ENCODE results near the gene COLEC12. TPM values are rescaled to one million over a fixed set of nuclear protein-coding genes. Genes with fewer than 3 reads are reported as not detected.

Gene COLEC12
- total and polyA plus RNA-seq, 10 of the 15 experiments (the other 5 are each of a cell fraction or from before 2014, with no cell fraction given) = 0.04 to 0.05 TPM; not detected in 8

- no peaks in the 10 kb centered on the region for H3K36me3 ChIP-seq (ENCODE audit: control insufficient read depth in 2 of 2, insufficient read depth in 2 of 2, low read length in 1 of 2)
- H3K27ac ChIP-seq (ENCODE audit: control insufficient read depth, insufficient read depth) = no peak overlapping the region
- DNase-seq (ENCODE audit: low read depth, low spot score) = no peak
- RAD21 ChIA-PET (ENCODE audit: unreplicated experiment) = no interaction called here
- no peaks in the 10 kb centered on the region for H3K9me3 ChIP-seq (replicated peaks; ENCODE audit: control insufficient read depth, insufficient read depth, low read length)
- FAIRE-seq = no peak
- intact Hi-C loops (cut with micrococcal nuclease; ENCODE audit: unreplicated experiment) (no loop called here), in situ Hi-C loops (cut with MboI) (no loop called here)
- H3K4me1 ChIP-seq (ENCODE audit: control insufficient read depth, insufficient read depth, low read length) = no peaks in the 10 kb centered on the region
- H3K4me3 ChIP-seq = no peak overlapping the region
- TF ChIP-seq CBFB (IDR thresholded peaks at IDR 0.05; ENCODE audit: low read depth) = no peak
- TF ChIP-seq ATF7 (IDR thresholded peaks at IDR 0.05; ENCODE audit: low read depth) = peak; percentile 72
- SMC1A ChIA-PET (ENCODE audit: uncharacterized antibody, unreplicated experiment) = no interaction called here
- no peak overlapping the region for H2AFZ ChIP-seq (ENCODE audit: control insufficient read depth, low read depth, low read length)
- no peak overlapping the region for H3K4me2 ChIP-seq (ENCODE audit: control insufficient read depth, insufficient read depth)
- WGBS (ENCODE audit: insufficient coverage, insufficient replicate concordance, low lambda C conversion rate, missing lambda C conversion rate) = 43% methylated on average over 2 of the region's 2 CpGs
- no TSS peak for BruUV-seq (replicated peaks)
- H3K27me3 ChIP-seq (replicated peaks in 1 of 2; ENCODE audit: control insufficient read depth in 2 of 2, insufficient read depth in 2 of 2, low read length in 1 of 2) = peaks cover 0 to 2% of the 10 kb centered on the region in 2 experiments; a peak in 1 of 4 replicates
- ATAC-seq = no peak
- H3K9ac ChIP-seq (ENCODE audit: control insufficient read depth, insufficient read depth, low read length) = no peak overlapping the region
- POLR2A ChIA-PET = no interaction called here
- CTCF ChIA-PET = interaction anchor here (0.8 kb wide), 1 partner anchor 16 kb away, joined by 3 read pairs; no protein-coding TSS in a partner anchor
- H4K20me1 ChIP-seq (ENCODE audit: control insufficient read depth, insufficient read depth) = no peaks in the 10 kb centered on the region
- no peaks in the 10 kb centered on the region for H3K79me2 ChIP-seq (ENCODE audit: control insufficient read depth, insufficient read depth, low read length)
These were observed 38.7 kb downstream of the COLEC12 start for GRCh38 chr18:461762-462161.

DNA sequence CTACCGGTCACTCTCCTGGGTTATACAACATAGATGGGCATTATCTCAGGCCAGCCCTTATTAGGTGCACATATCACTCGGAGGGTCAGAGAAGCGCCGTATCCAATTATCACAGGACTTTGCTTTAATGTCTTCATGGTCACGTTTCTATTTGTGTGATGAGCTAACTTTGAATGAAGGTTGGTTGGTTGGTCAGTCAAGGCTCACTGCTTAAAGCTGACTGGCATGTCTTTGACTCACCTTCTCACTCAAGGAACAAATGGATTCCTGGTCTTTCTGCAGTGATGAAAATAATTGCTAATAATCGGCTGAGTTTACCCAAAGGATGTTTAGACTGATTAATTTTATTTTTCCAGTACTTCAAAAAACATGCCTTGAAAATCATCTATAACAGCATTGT, 39.7 kb downstream of the COLEC12 start:
- Histone ChIP-seq H3K27me3 (replicated peaks in 1 of 2; ENCODE audit: control insufficient read depth in 2 of 2, insufficient read depth in 2 of 2, low read length in 1 of 2) (peaks cover 0 to 2% of the 10 kb centered on the region in 2 experiments; a peak in 1 of 4 replicates), H3K4me2 (ENCODE audit: control insufficient read depth, insufficient read depth) (no peak overlapping the region), H3K4me1 (ENCODE audit: control insufficient read depth, insufficient read depth, low read length) (no peaks in the 10 kb centered on the region), H3K79me2 (ENCODE audit: control insufficient read depth, insufficient read depth, low read length) (no peaks in the 10 kb centered on the region), H3K4me3 (no peak overlapping the region), H4K20me1 (ENCODE audit: control insufficient read depth, insufficient read depth) (no peaks in the 10 kb centered on the region), H3K36me3 (ENCODE audit: control insufficient read depth in 2 of 2, insufficient read depth in 2 of 2, low read length in 1 of 2) (no peaks in the 10 kb centered on the region), H3K27ac (ENCODE audit: control insufficient read depth, insufficient read depth) (no peak overlapping the region), H2AFZ (ENCODE audit: control insufficient read depth, low read depth, low read length) (no peak overlapping the region), H3K9me3 (replicated peaks; ENCODE audit: control insufficient read depth, insufficient read depth, low read length) (no peaks in the 10 kb centered on the region), H3K9ac (ENCODE audit: control insufficient read depth, insufficient read depth, low read length) (no peak overlapping the region)
- intact Hi-C loops (cut with micrococcal nuclease; ENCODE audit: unreplicated experiment) = no loop called here
- POLR2A ChIA-PET = no interaction called here
- no peak for FAIRE-seq
- no TSS peak for BruUV-seq (replicated peaks)
- WGBS (ENCODE audit: insufficient coverage, insufficient replicate concordance, low lambda C conversion rate, missing lambda C conversion rate) = 54% methylated on average over 5 of the region's 6 CpGs
- in situ Hi-C loops (cut with MboI) = no loop called here
- ATAC-seq = no peak
- RAD21 ChIA-PET (ENCODE audit: unreplicated experiment) = no interaction called here
- DNase-seq (ENCODE audit: low read depth, low spot score) = no peak
- TF ChIP-seq ZSCAN29 (IDR thresholded peaks at IDR 0.05) (no peak), RAD21 (IDR thresholded peaks at IDR 0.05; ENCODE audit: insufficient read depth, low read depth, low read length) (no peak), EP300 (IDR thresholded peaks at IDR 0.05; ENCODE audit: borderline replicate concordance in 1 of 2, control insufficient read depth in 1 of 2, low read depth in 2 of 2, low read length in 2 of 2) (no peak), NR2F1 (conservative IDR thresholded peaks at IDR 0.05) (no peak), STAT3 (IDR thresholded peaks at IDR 0.05; ENCODE audit: low read depth, low read length) (no peak), FOS (IDR thresholded peaks at IDR 0.05; ENCODE audit: borderline replicate concordance, extremely low read depth, insufficient read length) (no peak), SPI1 (IDR thresholded peaks at IDR 0.05; ENCODE audit: borderline replicate concordance, insufficient read depth, low read depth, low read length) (no peak)
- SMC1A ChIA-PET (ENCODE audit: uncharacterized antibody, unreplicated experiment) = no interaction called here
- CTCF ChIA-PET = interaction anchor here (1.6 kb wide), 1 partner anchor 17 kb away, joined by 6 read pairs; no protein-coding TSS in a partner anchor

Data from GM12878 (cell line).